GM12878 (cell line): ENCODE data around the gene KLRF1. TPM values are rescaled to one million over a fixed set of nuclear protein-coding genes. Genes with fewer than 3 reads are reported as not detected.

Experiments
- CREM ChIP-seq: IDR thresholded peaks from 2 replicates; pipeline ENCODE4 v1.6.1; 2014; ENCODE audit warnings: antibody characterized with exemption, low read depth
- EED ChIP-seq: sonication (generic); IDR thresholded peaks from 2 replicates; pipeline ENCODE4 v1.6.1; 2016; ENCODE audit warnings: antibody characterized with exemption, low read depth
- FOS ChIP-seq: IDR thresholded peaks from 3 replicates; pipeline ENCODE4 v1.6.1; 2011; ENCODE audit warnings: borderline replicate concordance; ENCODE audit not compliant: insufficient read length; ENCODE audit errors: extremely low read depth
- IRF4 ChIP-seq: IDR thresholded peaks from 2 replicates; pipeline ENCODE4 v1.6.1; 2011; ENCODE audit warnings: low read depth, low read length
- MAX ChIP-seq: IDR thresholded peaks from 2 replicates; pipeline ENCODE4 v1.6.1; 2012; ENCODE audit warnings: low read depth, low read length, improper control_type of control experiment
- NKRF ChIP-seq: fragments of 450-650 bp; conservative IDR thresholded peaks from 2 replicates; pipeline ENCODE4 v1.6.1; 2017; ENCODE audit warnings: mild to moderate bottlenecking, moderate library complexity
- PKNOX1 ChIP-seq: fragments of 450-650 bp; IDR thresholded peaks from 2 replicates; pipeline ENCODE4 v1.6.1; 2016; ENCODE audit warnings: mild to moderate bottlenecking
- polyA plus RNA-seq, 11 experiments: library from polyadenylated mRNA; depleted of rRNA in 4 of 11; unstranded in 6 of 11; stranded (reverse) in 5 of 11; fragments of >200 nt; fragmentation: Nextera tagmentation in 4 of 11; fragmentation: Illumina TruSeq in 1 of 11; extraction: Ambion mirVana in 4 of 11; extraction: Trizol in 1 of 11; gene quantifications; 1 replicate in 1 of 11; 2 replicates in 10 of 11; pipeline versions ENCODE4 v1.2.1 to v1.2.3, GENCODE V29; 2011 to 2016; ENCODE audit warnings: inconsistent platforms in 2 of 11, missing spikeins in 2 of 11, low read depth in 1 of 11
- total RNA-seq, 4 experiments: library from RNA; depleted of rRNA in 3 of 4; stranded (reverse); fragments of >200 nt in 3 of 4; fragmentation: Illumina TruSeq in 1 of 4; extraction: Trizol in 1 of 4; gene quantifications; 2 replicates each; pipeline versions ENCODE4 v1.2.1 to v1.2.3, GENCODE V29; 2013 to 2021
- TF ChIP-seq, protein P1 (sequence below): fragments of 450-650 bp; IDR thresholded peaks from 2 replicates; pipeline ENCODE4 v1.6.1; 2017; ENCODE audit warnings: borderline replicate concordance

The KLRF1 gene
- total and polyA plus RNA-seq, 10 of the 15 experiments (the other 5 are each of a cell fraction or from before 2014, with no cell fraction given), result 0.13 to 2.0 (median 0.18) TPM; not detected in 6

GRCh38 chr12:9809866-9810265 is 17.4 kb upstream of the KLRF1 start (continued):
- TF ChIP-seq NKRF (no peak), IRF4 (no peak), CREM (no peak), PKNOX1 (no peak), EED (no peak), FOS (no peak), MAX (no peak)
- TF ChIP-seq, protein P1, sequence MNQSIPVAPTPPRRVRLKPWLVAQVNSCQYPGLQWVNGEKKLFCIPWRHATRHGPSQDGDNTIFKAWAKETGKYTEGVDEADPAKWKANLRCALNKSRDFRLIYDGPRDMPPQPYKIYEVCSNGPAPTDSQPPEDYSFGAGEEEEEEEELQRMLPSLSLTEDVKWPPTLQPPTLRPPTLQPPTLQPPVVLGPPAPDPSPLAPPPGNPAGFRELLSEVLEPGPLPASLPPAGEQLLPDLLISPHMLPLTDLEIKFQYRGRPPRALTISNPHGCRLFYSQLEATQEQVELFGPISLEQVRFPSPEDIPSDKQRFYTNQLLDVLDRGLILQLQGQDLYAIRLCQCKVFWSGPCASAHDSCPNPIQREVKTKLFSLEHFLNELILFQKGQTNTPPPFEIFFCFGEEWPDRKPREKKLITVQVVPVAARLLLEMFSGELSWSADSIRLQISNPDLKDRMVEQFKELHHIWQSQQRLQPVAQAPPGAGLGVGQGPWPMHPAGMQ, result no peak
